H1 (cell line): ENCODE results near the gene NUP210. TPM values are rescaled to one million over a fixed set of nuclear protein-coding genes. Genes with fewer than 3 reads are reported as not detected.

Source experiments
- CTCF ChIA-PET: fragments of 300-600 bp; sonication (Branson Sonifier 250); formaldehyde crosslinking; loops from one replicate; lab custom pipeline; 2021; ENCODE audit not compliant: partially characterized antibody; lab: Charles Lee
- POLR2A ChIA-PET: fragments of 300-600 bp; sonication (Branson Sonifier 250); formaldehyde crosslinking; loops from one replicate; lab custom pipeline; 2021; ENCODE audit warnings: inconsistent platforms; ENCODE audit not compliant: partially characterized antibody; lab: Charles Lee
- DNase-seq, 2 experiments: peaks; one replicate each; pipeline versions ENCODE4 v3.0.0 to v3.0.0-alpha.2; 2010 to 2022; ENCODE audit warnings: low spot score in 2 of 2, low read depth in 1 of 2, mixed read lengths in 1 of 2
- FAIRE-seq: peaks from 2 replicates; lab custom pipeline; 2011; peaks lifted over from hg19 to GRCh38; lab: Jason Lieb, UNC
- H2AFZ ChIP-seq: 2 replicates; pipeline ENCODE4 v1.8.1; 2012; ENCODE audit warnings: low read length, inconsistent platforms
- H2AK5ac ChIP-seq: 2 replicates; pipeline ENCODE4 v1.6.1; 2013; ENCODE audit warnings: low read depth, low read length
- H2BK120ac ChIP-seq: replicated peaks from 2 replicates; pipeline ENCODE3; 2013; ENCODE audit warnings: low read depth, low read length, inconsistent platforms
- H2BK12ac ChIP-seq: 2 replicates; pipeline ENCODE4 v1.6.1; 2013; ENCODE audit warnings: low read depth, low read length
- H2BK15ac ChIP-seq: 2 replicates; pipeline ENCODE4 v1.6.1; 2013; ENCODE audit warnings: low read length
- H2BK20ac ChIP-seq: 2 replicates; pipeline ENCODE4 v1.6.1; 2013; ENCODE audit warnings: low read length
- H2BK5ac ChIP-seq: 2 replicates; pipeline ENCODE4 v1.6.1; 2013; ENCODE audit warnings: low read depth, low read length
- H3K14ac ChIP-seq: 2 replicates; pipeline ENCODE4 v1.6.1; 2013; ENCODE audit warnings: inconsistent platforms; ENCODE audit not compliant: insufficient read length
- H3K18ac ChIP-seq: 2 replicates; pipeline ENCODE4 v1.6.1; 2013; ENCODE audit warnings: low read length; ENCODE audit errors: extremely low read depth
- H3K23ac ChIP-seq: 2 replicates; pipeline ENCODE4 v1.6.1; 2013; ENCODE audit warnings: inconsistent platforms; ENCODE audit not compliant: insufficient read length
- H3K23me2 ChIP-seq: 2 replicates; pipeline ENCODE4 v1.6.1; 2013; ENCODE audit warnings: low read depth, low read length
- H3K27ac ChIP-seq: 2 replicates; pipeline ENCODE4 v1.6.1; 2011; ENCODE audit warnings: low read depth, low read length, inconsistent platforms
- H3K27me3 ChIP-seq, 4 experiments: replicated peaks in 1 of 4; 1 replicate in 1 of 4; 2 replicates in 3 of 4; pipeline versions ENCODE4 v1.6.1 to v1.8.1; 2011 to 2013; ENCODE audit warnings: low read length in 3 of 4, mild to moderate bottlenecking in 3 of 4, inconsistent platforms in 2 of 4, mixed read lengths in 2 of 4, moderate library complexity in 1 of 4; ENCODE audit not compliant: control insufficient read depth in 3 of 4, insufficient read depth in 3 of 4; ENCODE audit errors: extremely low read depth in 1 of 4
- H3K36me3 ChIP-seq, 4 experiments: 2 replicates each; pipeline versions ENCODE4 v1.6.1 to v1.8.1; 2011 to 2013; ENCODE audit warnings: mild to moderate bottlenecking in 4 of 4, low read length in 3 of 4, moderate library complexity in 2 of 4, control low read depth in 1 of 4, inconsistent platforms in 1 of 4; ENCODE audit not compliant: insufficient read depth in 4 of 4, control insufficient read depth in 2 of 4
- H3K4ac ChIP-seq: replicated peaks from 2 replicates; pipeline ENCODE3; 2013; ENCODE audit warnings: low read length, low read depth, mixed read lengths, inconsistent platforms; ENCODE audit not compliant: insufficient read length
- H3K4me1 ChIP-seq, 4 experiments: replicated peaks in 1 of 4; 1 replicate in 1 of 4; 2 replicates in 3 of 4; pipeline versions ENCODE4 v1.6.1 to v1.8.1; 2011 to 2013; ENCODE audit warnings: low read length in 3 of 4, inconsistent platforms in 2 of 4, mixed read lengths in 1 of 4; ENCODE audit not compliant: insufficient read depth in 4 of 4, control insufficient read depth in 3 of 4
- H3K4me2 ChIP-seq, 2 experiments: 2 replicates each; pipeline versions ENCODE4 v1.6.1 to v1.8.1; 2011 to 2013; ENCODE audit warnings: low read depth in 2 of 2, low read length in 2 of 2, control low read depth in 1 of 2, inconsistent platforms in 1 of 2, mild to moderate bottlenecking in 1 of 2; ENCODE audit not compliant: insufficient read depth in 1 of 2
- H3K4me3 ChIP-seq, 4 experiments: fragments of 200-600, 300-600 bp in 1 of 4; sonication (generic), shearing (Covaris generic), sonication (Bioruptor Twin) in 1 of 4; 2 replicates each; pipeline versions ENCODE4 v1.5.1 to v1.8.1; 2011 to 2016; ENCODE audit warnings: low read length in 4 of 4, low read depth in 3 of 4, control low read depth in 2 of 4, inconsistent platforms in 2 of 4, mild to moderate bottlenecking in 2 of 4, mixed read lengths in 1 of 4, moderate library complexity in 1 of 4; ENCODE audit not compliant: insufficient read depth in 2 of 4; ENCODE audit errors: extremely low read depth in 1 of 4
- H3K56ac ChIP-seq: replicated peaks from 2 replicates; pipeline ENCODE3; 2013; ENCODE audit warnings: low read depth, mild to moderate bottlenecking, mixed read lengths, low read length, inconsistent platforms; ENCODE audit not compliant: insufficient read length
- H3K79me1 ChIP-seq: 2 replicates; pipeline ENCODE4 v1.6.1; 2013; ENCODE audit warnings: low read depth, low read length, control low read depth
- H3K79me2 ChIP-seq, 2 experiments: 2 replicates each; pipeline versions ENCODE4 v1.6.1 to v1.8.1; 2012 to 2013; ENCODE audit warnings: low read length in 2 of 2, mild to moderate bottlenecking in 2 of 2, inconsistent platforms in 1 of 2; ENCODE audit not compliant: insufficient read depth in 2 of 2, control insufficient read depth in 1 of 2
- H3K9ac ChIP-seq, 4 experiments: replicated peaks in 1 of 4; 1 replicate in 1 of 4; 2 replicates in 3 of 4; pipeline versions ENCODE4 v1.6.1 to v1.8.1; 2011 to 2013; ENCODE audit warnings: low read depth in 3 of 4, low read length in 3 of 4, control low read depth in 2 of 4, mild to moderate bottlenecking in 2 of 4, moderate library complexity in 2 of 4, inconsistent platforms in 1 of 4; ENCODE audit errors: extremely low read depth in 1 of 4
- H3K9me3 ChIP-seq, 2 experiments: 2 replicates each; pipeline versions ENCODE4 v1.6.1 to v1.8.1; 2012 to 2013; ENCODE audit warnings: mild to moderate bottlenecking in 2 of 2, moderate library complexity in 2 of 2, control low read depth in 1 of 2, inconsistent platforms in 1 of 2, low read depth in 1 of 2, low read length in 1 of 2, mixed read lengths in 1 of 2; ENCODE audit not compliant: insufficient read depth in 2 of 2
- H4K20me1 ChIP-seq, 2 experiments: replicated peaks in 1 of 2; 2 replicates each; pipeline versions ENCODE3 to v1.8.1; 2011 to 2013; ENCODE audit warnings: inconsistent platforms in 2 of 2, low read length in 2 of 2, mild to moderate bottlenecking in 1 of 2; ENCODE audit not compliant: insufficient read depth in 2 of 2, control insufficient read depth in 1 of 2
- H4K5ac ChIP-seq: 2 replicates; pipeline ENCODE4 v1.6.1; 2013; ENCODE audit warnings: low read length, low read depth, mixed read lengths, inconsistent platforms; ENCODE audit not compliant: insufficient read length
- H4K8ac ChIP-seq: 2 replicates; pipeline ENCODE4 v1.8.0; 2013; ENCODE audit warnings: mild to moderate bottlenecking, moderate library complexity, low read length, inconsistent platforms; ENCODE audit not compliant: insufficient read depth; ENCODE audit errors: extremely low read depth
- H4K91ac ChIP-seq: replicated peaks from 2 replicates; pipeline ENCODE3; 2013; ENCODE audit warnings: low read length, mixed read lengths, inconsistent platforms; ENCODE audit not compliant: insufficient read length
- ATF2 ChIP-seq: IDR thresholded peaks from 2 replicates; pipeline ENCODE4 v1.6.1; 2012; ENCODE audit warnings: low read length, inconsistent platforms
- CREB1 ChIP-seq: IDR thresholded peaks from 2 replicates; pipeline ENCODE4 v1.6.1; 2012; ENCODE audit warnings: inconsistent platforms
- E2F6 ChIP-seq: IDR thresholded peaks from 2 replicates; pipeline ENCODE4 v1.6.1; 2012; ENCODE audit warnings: inconsistent platforms
- EGR1 ChIP-seq: IDR thresholded peaks from 2 replicates; pipeline ENCODE4 v1.6.1; 2011; ENCODE audit warnings: low read depth, low read length, borderline replicate concordance
- JUN ChIP-seq: IDR thresholded peaks from 2 replicates; pipeline ENCODE4 v1.6.1; 2011; ENCODE audit warnings: low read depth, mild to moderate bottlenecking, improper control_type of control experiment, low read length
- SAP30 ChIP-seq: fragments of 300-600 bp; sonication (generic); IDR thresholded peaks from 2 replicates; pipeline ENCODE4 v1.7.1; 2012; ENCODE audit warnings: low read length, moderate library complexity, mild to moderate bottlenecking, inconsistent platforms; ENCODE audit not compliant: insufficient read depth, insufficient replicate concordance
- SIX5 ChIP-seq: IDR thresholded peaks from 2 replicates; pipeline ENCODE4 v1.6.1; 2011; ENCODE audit warnings: mild to moderate bottlenecking, low read depth, low read length
- SP2 ChIP-seq: IDR thresholded peaks from 2 replicates; pipeline ENCODE4 v1.6.1; 2012; ENCODE audit warnings: mild to moderate bottlenecking, low read length, inconsistent platforms
- SP4 ChIP-seq: IDR thresholded peaks from 2 replicates; pipeline ENCODE4 v1.6.1; 2012; ENCODE audit warnings: low read length, inconsistent platforms
- SRF ChIP-seq: IDR thresholded peaks from 2 replicates; pipeline ENCODE4 v1.6.1; 2011; ENCODE audit warnings: mild to moderate bottlenecking, low read depth, low read length, moderate library complexity
- TCF12 ChIP-seq: IDR thresholded peaks from 2 replicates; pipeline ENCODE4 v1.6.1; 2011; ENCODE audit warnings: low read depth, mild to moderate bottlenecking, low read length
- ZNF274 ChIP-seq: IDR thresholded peaks from 2 replicates; pipeline ENCODE4 v1.7.0; 2012; ENCODE audit warnings: low read length, borderline replicate concordance; ENCODE audit errors: extremely low read depth
- WGBS, 2 experiments: shearing (Covaris generic) in 1 of 2; methylation state at CpG; one replicate each; pipeline versions ENCODE4 v1.1.6 to v1.1.7; 2013 to 2015; ENCODE audit warnings: low lambda C conversion rate in 2 of 2, mixed read lengths in 2 of 2, inconsistent platforms in 1 of 2, low coverage in 1 of 2, missing lambda C conversion rate in 1 of 2; ENCODE audit not compliant: insufficient replicate concordance in 2 of 2, insufficient coverage in 1 of 2, insufficient read length in 1 of 2; ENCODE audit errors: extremely low coverage in 1 of 2, missing lambda C conversion rate in 1 of 2; 5-methylcytosine and 5-hydroxymethylcytosine counted together
- polyA plus RNA-seq, 7 experiments: library from polyadenylated mRNA; depleted of rRNA in 3 of 7; stranded (reverse) in 5 of 7; unstranded in 2 of 7; fragments of >200 nt in 5 of 7; fragments of 200-250 nt in 2 of 7; gene quantifications; 1 replicate in 5 of 7; 2 replicates in 1 of 7; 4 replicates in 1 of 7; pipeline versions ENCODE4 v1.2.1 to v1.2.3, GENCODE V29; 2011 to 2013; ENCODE audit warnings: missing spikeins in 2 of 7, mixed read lengths in 2 of 7
- total RNA-seq: library from RNA; stranded (reverse); fragmentation: NEBNext Ultra II Directional; extraction: Animal tissue kit (Norgen Biotek cat#: 25700); gene quantifications from 2 replicates; pipeline ENCODE4 v1.2.1, GENCODE V29; 2021

The NUP210 gene
- total and polyA plus RNA-seq, 2 of the 8 experiments (the other 6 are each of a cell fraction or from before 2014, with no cell fraction given) = 51.0 to 53.7 TPM

GRCh38 chr3:13460341-13460736 lies 40.2 kb upstream of the NUP210 start:
- no peak for TF ChIP-seq ATF2
- TF ChIP-seq SIX5 = no peak
- TF ChIP-seq EGR1 = no peak
- no peak for TF ChIP-seq JUN
- no peak for TF ChIP-seq TCF12
- no peak for TF ChIP-seq ZNF274
- no peak for TF ChIP-seq SP4
- TF ChIP-seq CREB1 = no peak
- TF ChIP-seq SP2 = no peak
- TF ChIP-seq SAP30 = no peak
- TF ChIP-seq E2F6 = no peak
- no peak for TF ChIP-seq SRF
- no peak overlapping the region for H4K91ac ChIP-seq
- no peak overlapping the region for H2AFZ ChIP-seq
- H3K18ac ChIP-seq = no peak overlapping the region
- H3K79me1 ChIP-seq = no peaks in the 10 kb centered on the region
- no peaks in the 10 kb centered on the region for H3K9me3 ChIP-seq
- H3K9ac ChIP-seq = no peak overlapping the region
- H2BK5ac ChIP-seq = no peak overlapping the region
- no peak overlapping the region for H2BK120ac ChIP-seq
- H2AK5ac ChIP-seq = no peak overlapping the region
- no peaks in the 10 kb centered on the region; the same call in 1 of the 2 replicates for H3K23me2 ChIP-seq
- no peak overlapping the region for H3K4me2 ChIP-seq
- no peak for FAIRE-seq
- ChIA-PET CTCF (interaction anchor here (0.6 to 4.8 kb wide), 18 partner anchors 7 to 355 kb away, joined by 3 to 43 read pairs (median 5); partner anchors contain the start of gene HDAC11), POLR2A (no interaction called here)
- 100% methylated on average over 4 of the region's 7 CpGs; no CpG with 5 or more reads in 1 of the 2 experiments for WGBS, 2 experiments
- H3K56ac ChIP-seq = no peak overlapping the region
- DNase-seq = no peak
- no peak overlapping the region for H3K14ac ChIP-seq
- peaks cover 3 to 10% (median 9%) of the 10 kb centered on the region in 4 experiments; a peak in 6 of 7 replicates for H3K27me3 ChIP-seq
- no peak overlapping the region for H2BK12ac ChIP-seq
- no peaks in the 10 kb centered on the region for H3K36me3 ChIP-seq
- peak overlapping the region; percentile 18 for H4K8ac ChIP-seq
- H3K4ac ChIP-seq = peak overlapping the region; percentile 44
- peaks cover 0 to 2% (median 0%) of the 10 kb centered on the region in 4 experiments; a peak in 2 of 7 replicates for H3K4me1 ChIP-seq
- no peak overlapping the region for H3K27ac ChIP-seq
- H4K5ac ChIP-seq = no peak overlapping the region
- no peak overlapping the region for H2BK20ac ChIP-seq
- no peaks in the 10 kb centered on the region for H3K79me2 ChIP-seq
- no peak overlapping the region for H3K4me3 ChIP-seq
- H4K20me1 ChIP-seq = no peaks in the 10 kb centered on the region
- no peak overlapping the region for H3K23ac ChIP-seq
- H2BK15ac ChIP-seq = 0 out of 2 replicates have a peak overlapping the region, but pooled peaks have one; percentile 73
